GM12875 (cell line): ENCODE measurements around the gene SNRPN.
"Not testable (repeated sequence)": the region's sequence is repeated elsewhere in the genome, so short reads cannot be mapped to it uniquely, and the experiment has no call there.

Experiments used
- H3K4me3 ChIP-seq: one replicate; pipeline ENCODE4 v1.5.1; 2011; ENCODE audit warnings: low read depth, low read length, control low read depth
- TF ChIP-seq, protein P1 (sequence below): IDR thresholded peaks from 2 replicates; pipeline ENCODE4 v1.5.1; 2011; ENCODE audit warnings: low read depth, mild to moderate bottlenecking, control low read depth, inconsistent platforms, low read length, moderate library complexity, borderline replicate concordance; ENCODE audit not compliant: insufficient read depth

The SNRPN gene

GRCh38 chr15:24933716-24934115 is 21.1 kb upstream of the SNRPN start:
- TF ChIP-seq, protein P1, sequence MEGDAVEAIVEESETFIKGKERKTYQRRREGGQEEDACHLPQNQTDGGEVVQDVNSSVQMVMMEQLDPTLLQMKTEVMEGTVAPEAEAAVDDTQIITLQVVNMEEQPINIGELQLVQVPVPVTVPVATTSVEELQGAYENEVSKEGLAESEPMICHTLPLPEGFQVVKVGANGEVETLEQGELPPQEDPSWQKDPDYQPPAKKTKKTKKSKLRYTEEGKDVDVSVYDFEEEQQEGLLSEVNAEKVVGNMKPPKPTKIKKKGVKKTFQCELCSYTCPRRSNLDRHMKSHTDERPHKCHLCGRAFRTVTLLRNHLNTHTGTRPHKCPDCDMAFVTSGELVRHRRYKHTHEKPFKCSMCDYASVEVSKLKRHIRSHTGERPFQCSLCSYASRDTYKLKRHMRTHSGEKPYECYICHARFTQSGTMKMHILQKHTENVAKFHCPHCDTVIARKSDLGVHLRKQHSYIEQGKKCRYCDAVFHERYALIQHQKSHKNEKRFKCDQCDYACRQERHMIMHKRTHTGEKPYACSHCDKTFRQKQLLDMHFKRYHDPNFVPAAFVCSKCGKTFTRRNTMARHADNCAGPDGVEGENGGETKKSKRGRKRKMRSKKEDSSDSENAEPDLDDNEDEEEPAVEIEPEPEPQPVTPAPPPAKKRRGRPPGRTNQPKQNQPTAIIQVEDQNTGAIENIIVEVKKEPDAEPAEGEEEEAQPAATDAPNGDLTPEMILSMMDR = no peak
- no peak overlapping the region for H3K4me3 ChIP-seq

- not testable (repeated sequence) for H3K4me3 ChIP-seq
These were observed 16.6 kb upstream of the SNRPN start for GRCh38 chr15:24938224-24938623.

DNA sequence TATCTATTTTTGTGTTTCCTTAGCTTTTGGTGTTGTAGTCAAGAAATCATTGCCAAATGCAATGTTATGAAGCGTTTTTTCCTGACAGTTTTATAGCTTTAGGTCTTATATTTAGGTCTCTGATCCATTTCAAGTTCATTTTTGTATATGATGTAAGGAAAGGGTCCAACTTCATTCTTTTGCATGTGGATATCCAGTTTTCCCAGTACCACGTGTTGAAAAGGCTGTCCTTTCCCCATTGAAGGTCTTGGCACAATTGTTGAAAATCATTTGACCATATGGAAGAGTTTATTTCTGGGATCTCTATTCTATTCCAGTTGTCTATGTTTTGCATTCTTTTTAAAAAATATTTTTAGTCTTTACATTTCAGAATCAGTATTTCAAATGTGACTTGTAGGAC is 14.6 kb upstream of the SNRPN start:
- no peak overlapping the region for H3K4me3 ChIP-seq
- TF ChIP-seq, protein P1 = no peak

DNA sequence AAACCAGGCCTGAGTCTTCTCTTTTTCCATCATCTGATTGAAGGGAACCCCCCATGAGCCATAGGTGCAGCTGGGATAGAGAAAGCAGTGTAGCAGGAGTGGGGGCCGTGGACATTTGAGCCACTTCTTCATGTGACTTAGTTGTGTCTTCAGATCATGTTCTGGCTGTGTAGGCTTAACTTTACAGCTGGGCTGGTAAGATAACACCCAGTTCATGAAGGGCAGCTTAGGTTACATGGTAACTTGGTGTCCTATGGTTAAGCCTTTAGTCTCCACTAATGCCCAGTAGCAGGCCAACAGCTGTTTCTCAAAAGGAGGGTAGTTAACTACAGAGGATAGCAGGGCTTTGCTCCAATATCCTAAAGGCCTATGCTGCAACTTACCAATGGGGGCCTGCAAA is 11.4 kb upstream of the SNRPN start:
- TF ChIP-seq, protein P1 = no peak
- no peak overlapping the region for H3K4me3 ChIP-seq

GRCh38 chr15:24944954-24945353 is 9.8 kb upstream of the SNRPN start:
- no peak overlapping the region for H3K4me3 ChIP-seq
- TF ChIP-seq, protein P1 = no peak

GRCh38 chr15:24945711-24946110 is 9.1 kb upstream of the SNRPN start:
- H3K4me3 ChIP-seq = no peak overlapping the region
- TF ChIP-seq, protein P1 = no peak

DNA sequence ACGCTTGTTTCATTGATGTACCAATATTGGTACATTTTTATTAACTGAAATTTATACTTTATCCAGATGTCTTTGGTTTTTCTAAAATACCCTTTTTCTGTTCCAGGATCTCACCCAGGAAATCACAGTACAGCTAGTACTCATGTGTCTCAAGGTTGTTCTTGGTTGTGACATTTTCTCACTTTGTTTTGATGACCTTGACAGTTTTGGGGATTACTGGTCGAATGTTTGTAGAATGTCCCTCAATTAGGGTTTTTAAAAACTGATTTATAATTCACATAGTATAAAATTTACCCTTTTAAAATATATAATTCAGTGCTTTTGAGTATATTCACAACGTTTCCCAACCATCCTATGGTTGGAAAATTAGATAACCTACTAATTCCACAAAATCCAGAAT is 6.3 kb upstream of the SNRPN start:
- no peak overlapping the region for H3K4me3 ChIP-seq
- TF ChIP-seq, protein P1 = no peak

- TF ChIP-seq, protein P1 = no peak
- H3K4me3 ChIP-seq = peak overlapping the region; percentile 68
These were observed 739 bp downstream of the SNRPN start for GRCh38 chr15:24955531-24955921.
